GM23338 (cell line): ENCODE results near the gene LRRC34.

ENCODE experiments used
- EZH2 ChIP-seq: fragments of 200-600 bp; sonication (generic); IDR thresholded peaks from one replicate; pipeline ENCODE4 v1.8.0; 2017; ENCODE audit warnings: antibody characterized with exemption, mild to moderate bottlenecking, low read depth; ENCODE audit not compliant: unreplicated experiment
- EZH2phosphoT487 ChIP-seq: fragments of 200-600 bp; sonication (generic); IDR thresholded peaks from one replicate; pipeline ENCODE4 v1.8.1; 2018; ENCODE audit warnings: antibody characterized with exemption; ENCODE audit not compliant: unreplicated experiment
- JUNB ChIP-seq: IDR thresholded peaks from one replicate; pipeline ENCODE4 v1.6.1; 2016; ENCODE audit warnings: antibody characterized with exemption; ENCODE audit not compliant: unreplicated experiment
- POLR2AphosphoS5 ChIP-seq: IDR thresholded peaks from 2 replicates; pipeline ENCODE4 v1.6.1; 2016; ENCODE audit warnings: antibody characterized with exemption, low read depth
- ZNF114 ChIP-seq: fragments of 250-450 bp; sonication (Bioruptor Pico); IDR thresholded peaks from 2 replicates; pipeline ENCODE4 v1.5.0; 2020; ENCODE audit warnings: mild to moderate bottlenecking, moderate library complexity
- TF ChIP-seq, protein P1 (sequence below), 2 experiments: fragments of 200-600 bp in 1 of 2; sonication (generic) in 1 of 2; conservative IDR thresholded peaks; 2 replicates each; pipeline versions ENCODE4 v1.5.1 to v1.6.1; 2016 to 2017; ENCODE audit warnings: antibody characterized with exemption in 2 of 2, low read depth in 2 of 2, mild to moderate bottlenecking in 2 of 2, moderate library complexity in 1 of 2

DNA sequence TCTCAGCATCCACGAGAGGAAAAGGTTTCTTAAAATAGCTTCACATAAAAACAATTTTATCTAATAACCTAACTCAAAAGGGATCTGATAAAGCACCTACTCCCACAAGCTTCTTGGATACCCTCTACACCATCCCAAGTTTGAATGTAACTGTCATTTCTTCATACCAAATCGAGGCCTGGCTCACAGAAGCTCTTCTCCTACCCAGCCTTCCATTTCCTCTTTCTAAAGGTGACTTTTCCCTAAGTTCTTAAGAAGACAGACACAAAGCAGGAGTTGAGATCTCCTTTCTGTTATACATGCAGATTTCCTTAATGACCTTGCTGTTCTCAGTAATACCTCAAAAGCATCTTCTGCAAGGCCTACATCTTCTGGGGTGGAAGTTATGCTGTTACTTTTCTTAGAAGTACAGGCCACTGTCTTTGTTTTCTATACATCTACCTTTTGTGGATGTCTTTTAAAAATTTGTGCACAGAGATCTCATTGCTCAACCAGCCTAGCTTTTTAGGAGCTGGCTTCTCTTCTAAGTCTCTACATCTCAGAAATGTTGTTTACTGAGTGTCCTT lies 3.4 kb downstream of the LRRC34 start:
- TF ChIP-seq, protein P1, sequence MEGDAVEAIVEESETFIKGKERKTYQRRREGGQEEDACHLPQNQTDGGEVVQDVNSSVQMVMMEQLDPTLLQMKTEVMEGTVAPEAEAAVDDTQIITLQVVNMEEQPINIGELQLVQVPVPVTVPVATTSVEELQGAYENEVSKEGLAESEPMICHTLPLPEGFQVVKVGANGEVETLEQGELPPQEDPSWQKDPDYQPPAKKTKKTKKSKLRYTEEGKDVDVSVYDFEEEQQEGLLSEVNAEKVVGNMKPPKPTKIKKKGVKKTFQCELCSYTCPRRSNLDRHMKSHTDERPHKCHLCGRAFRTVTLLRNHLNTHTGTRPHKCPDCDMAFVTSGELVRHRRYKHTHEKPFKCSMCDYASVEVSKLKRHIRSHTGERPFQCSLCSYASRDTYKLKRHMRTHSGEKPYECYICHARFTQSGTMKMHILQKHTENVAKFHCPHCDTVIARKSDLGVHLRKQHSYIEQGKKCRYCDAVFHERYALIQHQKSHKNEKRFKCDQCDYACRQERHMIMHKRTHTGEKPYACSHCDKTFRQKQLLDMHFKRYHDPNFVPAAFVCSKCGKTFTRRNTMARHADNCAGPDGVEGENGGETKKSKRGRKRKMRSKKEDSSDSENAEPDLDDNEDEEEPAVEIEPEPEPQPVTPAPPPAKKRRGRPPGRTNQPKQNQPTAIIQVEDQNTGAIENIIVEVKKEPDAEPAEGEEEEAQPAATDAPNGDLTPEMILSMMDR (conservative IDR thresholded peaks at IDR 0.05; ENCODE audit: low read depth in 2 of 2), result no peak
- no peak for TF ChIP-seq EZH2phosphoT487
- no peak for TF ChIP-seq POLR2AphosphoS5
- TF ChIP-seq EZH2, result no peak
- TF ChIP-seq JUNB, result no peak
- TF ChIP-seq ZNF114 (CRISPR knock-in tag), result no peak
